Activated naive CD4-positive, alpha-beta T cell treated with anti-CD3 and anti-CD28 coated beads for 36 hours (primary cell): ENCODE results near the gene NFE2L1. TPM values are rescaled to one million over a fixed set of nuclear protein-coding genes. Genes with fewer than 3 reads are reported as not detected.

Experiments used
- CTCF ChIA-PET: fragments of 350-600 bp; sonication (Branson Sonifier 250); formaldehyde crosslinking; loops from one replicate; lab custom pipeline; 2021; ENCODE audit warnings: antibody characterized with exemption; lab: Charles Lee
- DNase-seq: peaks from one replicate; pipeline ENCODE4 v3.0.0-alpha.2; 2020
- H3K27ac Mint-ChIP-seq: one replicate; pipeline ENCODE4 v1.8.0; 2021; ENCODE audit warnings: mild to moderate bottlenecking, mixed read lengths
- H3K27me3 Mint-ChIP-seq: one replicate; pipeline ENCODE4 v1.8.0; 2021; ENCODE audit warnings: low read depth, mixed read lengths
- H3K36me3 Mint-ChIP-seq: one replicate; pipeline ENCODE4 v1.8.0; 2021; ENCODE audit warnings: low read depth, mixed read lengths
- H3K4me1 Mint-ChIP-seq: one replicate; pipeline ENCODE4 v1.8.0; 2021; ENCODE audit warnings: low read depth, mixed read lengths
- H3K4me3 Mint-ChIP-seq: one replicate; pipeline ENCODE4 v1.8.0; 2021; ENCODE audit warnings: mild to moderate bottlenecking, moderate library complexity, mixed read lengths
- H3K9me3 Mint-ChIP-seq: one replicate; pipeline ENCODE4 v1.8.0; 2021; ENCODE audit warnings: mixed read lengths
- intact Hi-C: fragments of 100-400 bp; cut with micrococcal nuclease; formaldehyde crosslinking; loops from one replicate; pipeline ENCODE4 v1.15.1; 2023
- microRNA-seq: library from miRNA; unstranded; fragments of <30 nt; microRNA quantifications from one replicate; pipeline ENCODE4 v1.2.0, GENCODE V29; 2022; ENCODE audit warnings: borderline microRNAs expressed, borderline replicate concordance
- total RNA-seq, 2 experiments: library from RNA; stranded (reverse); gene quantifications; one replicate each; pipeline ENCODE4 v1.2.3, GENCODE V29; 2021

Gene NFE2L1
- total RNA-seq, 2 experiments from 2014 or later = 95.2 to 102 TPM

GRCh38 chr17:48102798-48103715, 54.9 kb downstream of the NFE2L1 start:
- H3K4me1 Mint-ChIP-seq = peaks cover 37% of the 10 kb centered on the region
- H3K36me3 Mint-ChIP-seq = no peaks in the 10 kb centered on the region
- peak; percentile 63 for DNase-seq
- CTCF ChIA-PET = interaction anchor here (0.6 to 1.1 kb wide), 2 partner anchors 26 to 30 kb away, joined by 3 to 4 read pairs; no protein-coding TSS in a partner anchor
- peaks cover 6% of the 10 kb centered on the region for H3K9me3 Mint-ChIP-seq
- peak overlapping the region; percentile 50 for H3K4me3 Mint-ChIP-seq
- H3K27me3 Mint-ChIP-seq = no peaks in the 10 kb centered on the region
- intact Hi-C loops = loop anchor here (5.0 to 10.0 kb wide), 3 partner anchors 258 to 1092 kb away; partner anchors contain the start of genes ATP5MC1 and SCRN2
- no peak overlapping the region for H3K27ac Mint-ChIP-seq

GRCh38 chr17:48104440-48104839, 56.3 kb downstream of the NFE2L1 start:
- peaks cover 46% of the 10 kb centered on the region for H3K4me1 Mint-ChIP-seq
- intact Hi-C loops = loop anchor here (5.0 to 10.0 kb wide), 3 partner anchors 260 to 1090 kb away; partner anchors contain the start of genes ATP5MC1 and SCRN2
- peaks cover 6% of the 10 kb centered on the region for H3K9me3 Mint-ChIP-seq
- H3K36me3 Mint-ChIP-seq = no peaks in the 10 kb centered on the region
- no peak overlapping the region for H3K4me3 Mint-ChIP-seq
- no peak for DNase-seq
- no peaks in the 10 kb centered on the region for H3K27me3 Mint-ChIP-seq
- no peak overlapping the region for H3K27ac Mint-ChIP-seq
- CTCF ChIA-PET = interaction anchor here (1.1 kb wide), 1 partner anchor 157 kb away, joined by 5 read pairs; no protein-coding TSS in a partner anchor

- peaks cover 6% of the 10 kb centered on the region for H3K9me3 Mint-ChIP-seq
- peaks cover 53% of the 10 kb centered on the region for H3K4me1 Mint-ChIP-seq
- no peak for DNase-seq
- peak overlapping the region; percentile 97 for H3K4me3 Mint-ChIP-seq
- CTCF ChIA-PET = interaction anchor here (0.6 to 1.4 kb wide), 3 partner anchors 20 to 82 kb away, joined by 3 to 4 read pairs (median 4); no protein-coding TSS in a partner anchor
- intact Hi-C loops = loop anchor here (1.0 to 10.0 kb wide), 4 partner anchors 58 to 1088 kb away; partner anchors contain the start of genes NFE2L1, SCRN2 and SP2
- no peaks in the 10 kb centered on the region for H3K36me3 Mint-ChIP-seq
- H3K27me3 Mint-ChIP-seq = no peaks in the 10 kb centered on the region
- no peak overlapping the region for H3K27ac Mint-ChIP-seq
Observed at GRCh38 chr17:48106802-48107136, 58.6 kb downstream of the NFE2L1 start.

DNA sequence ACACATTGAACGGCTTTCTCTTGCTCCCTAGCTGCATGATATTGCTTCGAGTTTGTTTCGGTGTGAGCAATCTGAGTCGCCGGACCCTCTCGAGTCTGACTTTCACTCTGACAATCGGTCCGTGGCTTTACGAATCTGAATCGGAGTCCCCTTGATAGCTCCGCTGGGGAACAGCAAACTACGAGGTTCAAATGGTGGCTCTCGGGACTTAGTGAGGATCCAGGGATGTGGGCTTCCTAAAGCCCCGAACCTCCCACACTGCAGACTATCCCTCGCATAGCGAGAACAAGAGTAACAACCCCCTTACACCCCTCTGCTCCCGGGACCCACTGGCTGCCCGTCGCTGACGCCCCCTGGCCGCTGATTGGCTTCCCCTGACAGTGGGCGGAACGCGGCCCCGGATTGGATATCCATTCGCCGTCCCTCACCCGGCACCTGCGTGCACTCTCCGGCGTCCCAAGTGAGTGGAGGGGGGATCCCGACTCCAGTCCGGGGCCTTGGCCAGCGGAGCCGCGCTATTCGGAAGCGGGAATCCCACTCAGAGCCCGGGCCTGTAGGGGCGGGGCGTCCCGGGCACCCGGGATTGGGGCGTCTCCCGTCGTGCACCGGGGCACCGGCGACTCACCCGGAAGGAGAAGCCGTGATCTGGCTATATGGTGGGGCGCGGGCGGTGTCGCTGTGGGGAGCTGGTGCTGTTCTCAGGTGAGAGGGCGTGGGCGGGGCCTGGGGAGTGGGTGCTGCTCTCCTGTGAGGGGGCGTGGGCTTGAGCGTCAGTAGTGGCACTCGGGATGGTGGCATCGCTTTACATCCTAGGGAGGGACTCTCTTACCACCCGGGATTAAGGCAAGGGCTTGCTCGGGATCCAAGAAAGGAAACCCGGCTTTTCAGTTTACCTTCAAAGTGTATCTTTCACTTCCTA, 59.2 kb downstream of the NFE2L1 start, which contains the start of gene SNX11:
Gene SNX11 (plus strand): TSS at position 630 of the 919 bp plus-strand sequence. CDS start 4,278 bp downstream, outside the sequence.
- Mint-ChIP-seq H3K9me3 (peaks cover 5% of the 10 kb centered on the region), H3K27me3 (no peaks in the 10 kb centered on the region)

DNA sequence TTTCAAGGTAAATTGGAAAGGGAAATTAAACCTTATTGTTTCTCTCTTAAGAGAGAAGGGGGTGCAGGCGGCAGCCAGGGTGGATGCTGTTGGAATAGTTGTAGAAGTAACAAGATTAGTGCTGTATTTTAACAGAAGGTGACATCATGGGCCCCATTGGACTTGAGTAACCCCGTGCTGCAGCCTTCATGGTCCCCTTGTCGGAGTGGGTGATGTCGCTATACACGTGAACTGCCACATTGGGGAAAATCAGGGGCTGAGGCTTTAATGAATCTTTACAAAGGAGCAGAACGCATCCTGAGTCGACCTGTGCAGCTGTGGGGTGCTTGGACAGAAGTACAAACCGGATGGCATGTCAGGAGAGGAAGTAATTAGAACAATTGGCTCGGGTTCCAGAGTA, 62.6 kb downstream of the NFE2L1 start:
- peaks cover 11% of the 10 kb centered on the region for H3K36me3 Mint-ChIP-seq
- H3K9me3 Mint-ChIP-seq = no peaks in the 10 kb centered on the region
- CTCF ChIA-PET = interaction anchor here (0.7 kb wide), 1 partner anchor 28 kb away, joined by 5 read pairs; no protein-coding TSS in a partner anchor
- H3K4me1 Mint-ChIP-seq = peaks cover 57% of the 10 kb centered on the region
- no peak for DNase-seq
- no peak overlapping the region for H3K4me3 Mint-ChIP-seq
- intact Hi-C loops = loop anchor here (5.0 kb wide), 1 partner anchor 317 kb away; no protein-coding TSS in a partner anchor
- H3K27me3 Mint-ChIP-seq = no peaks in the 10 kb centered on the region
- H3K27ac Mint-ChIP-seq = peak overlapping the region; percentile 94

More for the DNA sequence above, 59.2 kb downstream of the NFE2L1 start, which contains the start of gene SNX11:
- Mint-ChIP-seq H3K4me1 (peaks cover 56% of the 10 kb centered on the region), H3K36me3 (peaks cover 2% of the 10 kb centered on the region), H3K27ac (peak within 1 kb of the TSS; percentile 93), H3K4me3 (peak within 1 kb of the TSS; percentile 97)
- intact Hi-C loops = loop anchor here (1.0 to 10.0 kb wide), 4 partner anchors 59 to 1087 kb away; partner anchors contain the start of genes NFE2L1, SCRN2 and SP2
- CTCF ChIA-PET = interaction anchor here (0.7 to 1.6 kb wide), 7 partner anchors 11 to 137 kb away, joined by 3 to 10 read pairs (median 4); partner anchors contain the start of gene CDK5RAP3
- DNase-seq = peak; percentile 96

Small RNAs within 50 kb of the gene (microRNA-seq; reads per million reads assigned to microRNA genes)
- gene MIR152 = 61.4 reads per million, percentile 53 among the genes with 10 or more reads in this experiment

Other genes starting within 250 kb of the NFE2L1 start
- 10 to 100 TPM; 18.4 to 24.6 TPM for gene OSBPL7, start 226.6 kb upstream of the NFE2L1 start, total RNA-seq
- 10 to 100 TPM; 66.7 to 70.0 TPM for gene MRPL10, start 216.8 kb upstream of the NFE2L1 start, total RNA-seq
- gene LRRC46, start 216.7 kb upstream of the NFE2L1 start, total RNA-seq = under 1 TPM; 0.31 to 0.52 TPM
- gene SCRN2, start 207.1 kb upstream of the NFE2L1 start, total RNA-seq = 10 to 100 TPM; 15.1 to 16.3 TPM
- gene SP6, start 197.2 kb upstream of the NFE2L1 start, total RNA-seq = under 1 TPM; 0.10 to 0.19 TPM
- 10 to 100 TPM; 17.4 to 19.5 TPM for gene SP2, start 152.1 kb upstream of the NFE2L1 start, total RNA-seq
- 10 to 100 TPM; 35.5 to 37.0 TPM for gene PNPO, start 106.8 kb upstream of the NFE2L1 start, total RNA-seq
- gene PRR15L, start 90.5 kb upstream of the NFE2L1 start, total RNA-seq = not detected
- gene CDK5RAP3, start 77.2 kb upstream of the NFE2L1 start, total RNA-seq = 100 to 1,000 TPM; 174 to 175 TPM
- 1 to 10 TPM; 2.4 to 3.3 TPM for gene COPZ2, start 10.6 kb upstream of the NFE2L1 start, total RNA-seq
- gene CBX1, start 53.1 kb downstream of the NFE2L1 start, total RNA-seq = 10 to 100 TPM; 61.6 to 63.0 TPM
- gene SNX11, start 59.4 kb downstream of the NFE2L1 start, total RNA-seq = 10 to 100 TPM; 20.2 to 23.0 TPM